Skin epidermis (tissue), 12 donors: ENCODE results near the gene CPED1.
"Not testable (repeated sequence)": the region's sequence is repeated elsewhere in the genome, so short reads cannot be mapped to it uniquely, and the experiment has no call there.

Source experiments
- H3K27ac ChIP-seq, 21 experiments: fragments of 200-600 bp; sonication (generic) in 11 of 21; one replicate each; pipeline ENCODE4 v1.5.0; 2020; ENCODE audit warnings: mild to moderate bottlenecking in 3 of 21, inconsistent platforms in 2 of 21, moderate library complexity in 2 of 21
- H3K4me3 ChIP-seq, 7 experiments: fragments of 200-600 bp; sonication (generic) in 2 of 7; one replicate each; pipeline ENCODE4 v1.5.0; 2020; ENCODE audit warnings: inconsistent platforms in 2 of 7, mild to moderate bottlenecking in 2 of 7, moderate library complexity in 1 of 7

The CPED1 gene

DNA sequence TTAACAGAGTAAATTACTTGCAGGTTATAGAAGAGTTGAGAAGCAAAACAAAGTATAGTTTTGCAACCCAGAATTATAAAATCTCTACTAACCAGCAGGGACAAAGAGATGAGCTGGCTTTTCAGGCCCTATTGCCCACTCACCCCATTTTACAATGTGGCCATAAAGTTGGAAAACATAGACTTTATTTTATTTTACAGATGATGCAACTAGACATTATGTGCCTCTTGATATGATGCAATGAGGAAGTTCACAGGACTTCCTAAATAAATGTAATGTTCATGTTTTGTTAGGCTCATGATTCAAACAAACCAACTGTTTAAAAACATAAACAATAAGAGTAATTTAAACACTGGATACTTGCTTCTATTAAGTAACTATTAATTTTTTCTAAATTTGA, 199.2 kb downstream of the CPED1 start:
- Histone ChIP-seq H3K27ac (no peak overlapping the region), H3K4me3 (no peak overlapping the region)

DNA sequence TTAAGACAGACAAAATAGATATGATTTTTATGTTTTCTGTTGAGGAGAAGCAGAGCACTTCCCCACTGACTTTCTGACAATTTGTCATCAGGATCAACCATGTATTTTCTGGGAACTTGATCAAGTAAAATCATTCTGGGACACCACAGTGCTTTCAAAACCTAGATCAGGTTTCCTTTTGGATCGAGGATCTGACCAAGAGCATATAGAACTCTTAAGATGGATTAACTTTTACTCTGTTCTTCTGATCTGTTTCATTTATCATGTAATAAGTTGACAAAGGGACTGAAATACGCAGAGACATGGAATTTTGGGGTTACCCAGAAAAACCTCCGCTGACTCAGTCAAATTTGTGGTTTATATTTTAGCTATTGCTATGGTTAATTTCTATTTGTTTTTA, 204.3 kb downstream of the CPED1 start:
- no peak overlapping the region for H3K4me3 ChIP-seq
- H3K27ac ChIP-seq = no peak overlapping the region

DNA sequence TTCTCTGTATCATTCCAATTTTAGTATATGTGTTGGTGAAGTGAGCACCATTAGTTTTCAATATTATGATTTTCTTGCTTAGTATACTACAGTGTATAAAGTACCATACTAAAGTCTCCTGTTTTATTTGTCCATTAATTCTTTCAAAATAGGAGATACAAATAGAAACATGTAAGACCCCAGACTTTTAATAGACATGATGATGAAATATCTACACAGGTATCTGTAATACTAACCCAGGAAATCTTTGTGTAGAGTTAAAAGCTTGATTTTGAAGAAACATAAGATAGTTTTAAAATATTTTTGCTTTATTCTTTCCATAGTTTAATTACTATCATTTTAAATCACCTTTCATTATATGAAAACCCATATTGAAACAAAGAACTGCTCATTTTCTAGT, 206.5 kb downstream of the CPED1 start:
- H3K27ac ChIP-seq = no peak overlapping the region
- H3K4me3 ChIP-seq = no peak overlapping the region

DNA sequence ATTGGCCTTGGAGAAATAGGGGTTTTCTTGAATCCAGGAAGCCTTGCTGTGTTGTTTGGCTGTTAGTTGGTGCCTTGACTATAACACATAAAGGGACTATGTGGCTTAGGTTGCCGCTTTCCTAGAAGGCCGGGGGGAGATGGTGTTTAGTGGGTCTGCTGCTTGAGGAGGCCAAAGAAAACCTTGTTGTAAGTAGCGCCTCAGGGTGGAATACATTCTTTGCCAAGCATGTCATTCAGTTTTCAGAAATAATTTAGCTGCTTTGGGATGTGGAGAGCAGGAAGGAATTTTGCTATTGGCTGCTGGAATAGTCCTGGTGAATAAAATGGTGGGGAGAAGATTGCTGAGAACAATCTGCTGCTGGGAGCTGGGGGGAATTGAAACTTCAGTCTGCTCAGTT, 207.4 kb downstream of the CPED1 start:
- H3K27ac ChIP-seq = no peak overlapping the region
- H3K4me3 ChIP-seq = no peak overlapping the region

- no peak overlapping the region for H3K27ac ChIP-seq
Measured at GRCh38 chr7:121196286-121196685, 207.8 kb downstream of the CPED1 start.

DNA sequence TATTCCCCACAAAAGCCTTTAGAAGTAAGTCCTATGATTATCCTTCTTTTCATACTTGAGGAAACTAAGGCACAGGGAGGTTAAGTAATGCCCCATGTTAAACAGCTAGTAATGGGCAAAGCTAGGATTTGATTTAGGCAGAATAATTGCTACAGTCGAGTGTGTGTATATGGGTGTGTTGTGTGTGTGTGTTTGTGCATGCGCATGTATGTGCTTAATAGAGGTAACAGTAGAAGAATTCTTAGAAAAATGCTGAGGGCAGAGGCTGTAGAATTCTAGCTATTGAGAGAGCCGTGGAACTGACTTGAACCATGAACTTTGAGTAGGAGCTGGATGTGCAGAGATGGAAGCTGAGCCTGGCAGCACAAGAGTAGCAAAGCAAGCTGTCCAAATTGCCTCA, 208.9 kb downstream of the CPED1 start:
- Histone ChIP-seq H3K4me3 (no peak overlapping the region), H3K27ac (no peak overlapping the region)

More at GRCh38 chr7:121196286-121196685, 207.8 kb downstream of the CPED1 start:
- no peak overlapping the region for H3K4me3 ChIP-seq

DNA sequence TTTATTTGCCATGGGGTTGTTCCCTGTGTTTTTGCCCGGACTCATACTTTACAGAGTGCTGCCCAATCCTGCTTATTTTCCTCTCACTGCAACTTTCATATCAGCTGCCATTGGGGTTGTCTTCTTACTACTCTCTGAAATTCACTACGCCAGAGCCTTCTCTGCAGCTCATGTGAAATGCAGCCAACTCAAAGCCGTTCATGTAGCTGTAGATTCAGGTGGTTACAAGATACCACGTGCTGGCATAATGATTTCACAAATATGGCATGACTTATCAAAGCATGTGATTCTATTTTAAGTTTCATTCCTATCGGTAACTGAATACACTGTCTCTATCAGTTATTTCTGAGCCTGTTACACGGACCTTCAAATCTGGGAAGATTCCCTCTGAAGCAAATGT, 210.0 kb downstream of the CPED1 start:
- H3K27ac ChIP-seq = no peak overlapping the region
- H3K4me3 ChIP-seq = no peak overlapping the region

- Histone ChIP-seq H3K27ac (no peak overlapping the region), H3K4me3 (no peak overlapping the region)
Measured at GRCh38 chr7:121202125-121202524, 213.6 kb downstream of the CPED1 start.

DNA sequence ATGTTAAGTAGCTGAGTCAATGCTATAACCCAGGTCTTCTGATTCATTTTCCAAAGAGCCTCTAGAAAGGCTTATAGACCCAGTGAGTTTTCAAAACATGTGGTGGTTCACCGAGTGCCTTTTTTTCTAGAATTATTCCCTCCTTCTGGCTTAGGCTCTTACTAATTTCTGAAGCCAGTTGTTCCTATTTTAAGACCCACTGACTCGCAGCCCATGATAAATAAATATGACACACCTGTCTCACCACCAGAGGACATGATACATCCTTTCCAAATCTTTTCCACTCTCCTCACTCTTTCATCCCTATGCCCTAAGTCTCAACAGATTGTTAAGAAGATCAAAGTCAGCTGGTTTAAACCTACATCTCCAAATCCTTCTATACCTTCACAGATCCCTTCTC, 214.3 kb downstream of the CPED1 start:
- Histone ChIP-seq H3K27ac (no peak overlapping the region), H3K4me3 (no peak overlapping the region)

DNA sequence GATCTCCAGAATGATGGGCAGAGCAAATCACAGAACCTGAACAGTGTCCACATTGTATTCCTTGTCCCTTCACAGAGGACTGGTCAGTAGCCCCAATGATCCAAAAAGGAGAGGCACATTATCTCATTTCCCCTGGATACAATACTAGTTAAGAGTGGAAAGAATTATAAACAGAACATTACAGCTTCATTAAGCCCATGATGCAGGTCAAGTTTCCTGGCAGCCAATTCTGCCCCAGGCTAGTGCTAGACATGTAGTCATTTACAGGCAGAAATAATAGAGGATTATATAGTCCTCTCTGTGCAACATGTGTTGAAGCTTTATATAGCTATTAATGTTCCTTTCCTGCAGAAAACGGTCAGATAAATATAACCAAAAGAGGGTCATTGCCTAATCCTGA, 216.0 kb downstream of the CPED1 start:
- Histone ChIP-seq H3K4me3 (no peak overlapping the region), H3K27ac (no peak overlapping the region)

DNA sequence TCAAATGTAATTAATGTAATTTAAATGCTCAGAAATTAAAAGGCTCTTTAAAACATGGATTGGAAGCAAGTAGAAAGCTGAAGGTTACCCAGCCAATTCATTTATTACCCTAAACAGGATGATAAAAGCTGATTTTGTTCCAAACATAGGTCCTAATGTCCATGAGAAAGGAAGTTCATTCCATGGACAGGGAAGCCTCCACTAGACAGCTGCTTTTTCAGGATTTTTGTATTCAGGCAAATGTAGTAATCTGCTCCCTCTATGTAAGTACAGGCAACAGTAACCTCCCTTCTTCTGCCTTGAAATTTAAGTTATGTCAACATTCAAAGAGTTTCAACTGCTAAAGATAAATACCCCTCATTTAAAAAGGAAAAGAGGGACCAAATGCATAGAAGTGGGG, 217.3 kb downstream of the CPED1 start:
- Histone ChIP-seq H3K27ac (no peak overlapping the region), H3K4me3 (no peak overlapping the region)

GRCh38 chr7:121211253-121211652, 222.7 kb downstream of the CPED1 start:
- Histone ChIP-seq H3K4me3 (no peak overlapping the region), H3K27ac (no peak overlapping the region)

DNA sequence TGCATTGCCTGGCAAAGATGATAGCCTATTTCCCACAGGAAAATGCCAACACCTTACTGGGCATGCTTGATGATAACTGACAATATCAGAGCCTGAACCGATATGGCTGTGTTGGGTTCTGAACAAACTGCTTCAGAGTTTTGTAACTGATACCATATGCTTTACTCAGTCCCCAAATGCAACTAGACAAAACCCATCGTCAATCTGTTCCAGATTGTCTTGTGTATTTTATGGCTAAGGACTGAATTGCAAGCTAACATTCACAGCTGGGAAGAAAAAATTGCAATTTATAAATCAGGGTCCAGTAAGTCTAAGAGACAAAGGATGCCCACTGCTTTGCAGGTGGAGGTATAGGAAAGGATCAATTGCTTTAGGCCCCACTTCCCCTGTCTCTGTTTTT, 223.5 kb downstream of the CPED1 start:
- Histone ChIP-seq H3K4me3 (no peak overlapping the region), H3K27ac (no peak overlapping the region)

- no peak overlapping the region for H3K27ac ChIP-seq
Measured at GRCh38 chr7:121214657-121215056, 226.1 kb downstream of the CPED1 start.

GRCh38 chr7:121219026-121219425, 230.5 kb downstream of the CPED1 start:
- Histone ChIP-seq H3K27ac (no peak overlapping the region), H3K4me3 (no peak overlapping the region)

More at GRCh38 chr7:121214657-121215056, 226.1 kb downstream of the CPED1 start:
- H3K4me3 ChIP-seq = no peak overlapping the region

DNA sequence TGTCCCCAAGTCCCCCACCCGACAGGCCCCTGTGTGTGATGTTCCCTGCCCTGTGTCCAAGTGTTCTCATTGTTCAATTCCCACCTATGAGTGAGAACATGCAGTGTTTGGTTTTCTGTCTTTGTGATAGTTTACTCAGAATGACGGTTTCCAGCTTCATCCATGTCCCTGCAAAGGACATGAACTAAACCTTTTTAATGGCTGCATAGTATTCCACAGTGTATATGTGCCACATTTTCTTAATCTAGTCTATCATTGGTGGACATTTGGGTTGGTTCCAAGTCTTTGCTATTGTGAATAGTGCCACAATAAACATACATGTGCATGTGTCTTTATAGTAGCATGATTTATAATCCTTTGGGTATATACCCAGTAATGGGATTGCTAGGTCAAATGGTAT, 232.6 kb downstream of the CPED1 start:
- H3K27ac ChIP-seq, H3K4me3 ChIP-seq: not testable (repeated sequence)

DNA sequence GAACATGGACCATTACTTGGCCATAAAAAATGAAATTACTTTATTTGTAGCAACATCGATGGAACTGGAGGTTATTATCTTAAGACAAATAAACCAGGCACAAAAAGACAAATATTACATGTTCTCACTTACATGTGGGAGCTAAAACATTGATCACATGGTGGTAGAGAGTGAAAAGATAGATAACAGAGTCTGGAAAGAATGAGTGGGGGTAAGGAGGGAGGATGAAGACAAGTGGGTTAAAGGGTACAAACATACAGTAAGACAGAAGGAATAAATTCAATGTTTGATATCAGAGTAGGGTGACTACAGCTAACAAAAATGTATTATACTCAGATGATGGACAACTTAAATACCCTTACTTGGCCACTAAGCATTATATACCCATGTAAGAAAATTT, 240.3 kb downstream of the CPED1 start:
- Histone ChIP-seq H3K27ac (no peak overlapping the region), H3K4me3 (no peak overlapping the region)

- H3K4me3 ChIP-seq = no peak overlapping the region
- H3K27ac ChIP-seq = no peak overlapping the region
Measured at GRCh38 chr7:121235201-121235600, 246.7 kb downstream of the CPED1 start.

DNA sequence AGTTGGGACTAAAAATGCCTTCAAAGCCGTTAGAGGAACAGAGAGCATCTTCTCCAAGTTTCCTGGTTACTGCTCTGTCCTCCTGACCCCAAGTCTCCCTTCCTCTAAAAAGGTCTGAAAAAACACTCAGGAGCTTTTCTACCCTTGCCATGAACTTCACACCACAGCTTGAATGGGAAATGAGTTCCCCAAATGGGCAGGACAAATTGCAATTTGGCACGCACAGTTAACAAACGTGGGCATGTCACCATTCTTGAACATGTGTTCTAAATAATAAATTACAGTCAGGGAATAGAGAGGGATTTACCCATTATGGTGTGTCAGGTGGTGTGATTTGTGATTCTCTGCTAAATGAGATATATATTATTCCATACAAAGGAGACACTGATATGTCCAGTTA, 249.1 kb downstream of the CPED1 start:
- Histone ChIP-seq H3K4me3 (no peak overlapping the region), H3K27ac (no peak overlapping the region)

GRCh38 chr7:121244120-121244870, 255.8 kb downstream of the CPED1 start:
- H3K27ac ChIP-seq = peak overlapping the region in 2 of 21 experiments; percentile 6 to 29
- H3K4me3 ChIP-seq = no peak overlapping the region

- H3K27ac ChIP-seq, H3K4me3 ChIP-seq: not testable (repeated sequence)
Measured at GRCh38 chr7:121251367-121251766, 262.9 kb downstream of the CPED1 start.
